Loucy (cell line): Measurements from ENCODE around the gene GSDME.

Source experiments
- H2AFZ ChIP-seq: fragments of 200-600 bp; sonication (generic); 2 replicates; pipeline ENCODE4 v1.6.0; 2016; ENCODE audit warnings: antibody characterized with exemption, mild to moderate bottlenecking, low read length, moderate library complexity
- H3F3A ChIP-seq: fragments of 200-600 bp; 2 replicates; pipeline ENCODE4 v1.6.0; 2016; ENCODE audit warnings: antibody characterized with exemption, low read depth, mild to moderate bottlenecking
- H3K27me3 ChIP-seq: fragments of 200-600 bp; sonication (generic); 2 replicates; pipeline ENCODE4 v1.6.1; 2014; ENCODE audit warnings: low read length, mild to moderate bottlenecking; ENCODE audit not compliant: insufficient read depth, poor library complexity, severe bottlenecking
- H3K36me3 ChIP-seq: fragments of 200-600 bp; sonication (generic); 2 replicates; pipeline ENCODE4 v1.6.1; 2016; ENCODE audit warnings: low read length; ENCODE audit not compliant: insufficient read depth
- H3K4me1 ChIP-seq: fragments of 200-600 bp; sonication (generic); 2 replicates; pipeline ENCODE4 v1.5.1; 2014; ENCODE audit warnings: low read length, mild to moderate bottlenecking; ENCODE audit not compliant: insufficient read depth, poor library complexity, severe bottlenecking
- H3K4me2 ChIP-seq: fragments of 200-600 bp; sonication (generic); 2 replicates; pipeline ENCODE4 v1.6.0; 2014; ENCODE audit warnings: antibody characterized with exemption, low read length, low read depth, mild to moderate bottlenecking; ENCODE audit not compliant: poor library complexity, severe bottlenecking
- H3K4me3 ChIP-seq: fragments of 200-600 bp; sonication (generic); 2 replicates; pipeline ENCODE4 v1.5.1; 2014; ENCODE audit warnings: low read length, mild to moderate bottlenecking, mixed read lengths; ENCODE audit not compliant: poor library complexity, severe bottlenecking
- H3K79me2 ChIP-seq: fragments of 200-600 bp; sonication (generic); 2 replicates; pipeline ENCODE4 v1.6.1; 2014; ENCODE audit warnings: low read length; ENCODE audit not compliant: insufficient read depth
- H3K9ac ChIP-seq: fragments of 200-600 bp; sonication (generic); 2 replicates; pipeline ENCODE4 v1.6.0; 2014; ENCODE audit warnings: mild to moderate bottlenecking, low read depth, low read length, moderate library complexity; ENCODE audit not compliant: poor library complexity, severe bottlenecking
- H3K9me2 ChIP-seq: fragments of 200-600 bp; sonication (generic); replicated peaks from 2 replicates; pipeline ENCODE4 v1.6.1; 2016; ENCODE audit warnings: low read depth, low read length, mixed read lengths
- H3K9me3 ChIP-seq: fragments of 200-600 bp; sonication (generic); 2 replicates; pipeline ENCODE4 v1.6.1; 2014; ENCODE audit warnings: mild to moderate bottlenecking, antibody characterized with exemption, low read length, low read depth; ENCODE audit not compliant: insufficient read depth
- H4K20me1 ChIP-seq: fragments of 200-600 bp; sonication (generic); 2 replicates; pipeline ENCODE4 v1.6.0; 2014; ENCODE audit warnings: antibody characterized with exemption, low read length, mild to moderate bottlenecking; ENCODE audit not compliant: insufficient read depth, poor library complexity, severe bottlenecking
- CTCF ChIP-seq: fragments of 200-600 bp; sonication (generic); conservative IDR thresholded peaks from 2 replicates; pipeline ENCODE4 v1.5.1; 2014; ENCODE audit warnings: mild to moderate bottlenecking, antibody characterized with exemption, low read length
- EZH2phosphoT487 ChIP-seq: fragments of 200-600 bp; IDR thresholded peaks from 2 replicates; pipeline ENCODE4 v1.6.1; 2018; ENCODE audit warnings: antibody characterized with exemption, mild to moderate bottlenecking, moderate library complexity, borderline replicate concordance

The GSDME gene

GRCh38 chr7:24724451-24725190 lies 32.6 kb downstream of the GSDME start:
- H3K79me2 ChIP-seq, result no peaks in the 10 kb centered on the region
- no peak overlapping the region for H3K9ac ChIP-seq
- H3F3A ChIP-seq, result no peaks in the 10 kb centered on the region
- no peaks in the 10 kb centered on the region for H4K20me1 ChIP-seq
- H3K9me3 ChIP-seq, result no peaks in the 10 kb centered on the region
- TF ChIP-seq CTCF (no peak), EZH2phosphoT487 (no peak)
- no peak overlapping the region for H3K4me2 ChIP-seq
- no peaks in the 10 kb centered on the region for H3K27me3 ChIP-seq
- H3K4me1 ChIP-seq, result peaks cover 28% of the 10 kb centered on the region
- H3K36me3 ChIP-seq, result no peaks in the 10 kb centered on the region
- H3K9me2 ChIP-seq, result no peaks in the 10 kb centered on the region
- H2AFZ ChIP-seq, result no peak overlapping the region
- H3K4me3 ChIP-seq, result no peak overlapping the region

- no peaks in the 10 kb centered on the region for H3K36me3 ChIP-seq
- no peak for TF ChIP-seq EZH2phosphoT487
- TF ChIP-seq CTCF, result no peak
- no peaks in the 10 kb centered on the region for H3K79me2 ChIP-seq
- no peaks in the 10 kb centered on the region for H3K27me3 ChIP-seq
- no peaks in the 10 kb centered on the region for H3F3A ChIP-seq
- no peaks in the 10 kb centered on the region for H3K9me2 ChIP-seq
- H3K9ac ChIP-seq, result no peak overlapping the region
- H2AFZ ChIP-seq, result no peak overlapping the region
- no peaks in the 10 kb centered on the region for H4K20me1 ChIP-seq
- no peak overlapping the region for H3K4me2 ChIP-seq
- no peaks in the 10 kb centered on the region for H3K9me3 ChIP-seq
- H3K4me1 ChIP-seq, result peaks cover 23% of the 10 kb centered on the region
- H3K4me3 ChIP-seq, result no peak overlapping the region
Measured at GRCh38 chr7:24723178-24723530, 34.1 kb downstream of the GSDME start.

GRCh38 chr7:24722386-24723177 lies 34.7 kb downstream of the GSDME start:
- no peaks in the 10 kb centered on the region for H3K9me3 ChIP-seq
- no peaks in the 10 kb centered on the region for H3K27me3 ChIP-seq
- H3K9ac ChIP-seq, result no peak overlapping the region
- no peak for TF ChIP-seq EZH2phosphoT487
- TF ChIP-seq CTCF, result peak; percentile 16; the same call in 1 of the 2 replicates
- no peaks in the 10 kb centered on the region for H4K20me1 ChIP-seq
- H3K4me1 ChIP-seq, result peaks cover 23% of the 10 kb centered on the region
- H3K4me2 ChIP-seq, result no peak overlapping the region
- no peaks in the 10 kb centered on the region for H3K36me3 ChIP-seq
- no peak overlapping the region for H3K4me3 ChIP-seq
- H3K79me2 ChIP-seq, result no peaks in the 10 kb centered on the region
- no peaks in the 10 kb centered on the region for H3K9me2 ChIP-seq
- no peak overlapping the region for H2AFZ ChIP-seq
- no peaks in the 10 kb centered on the region for H3F3A ChIP-seq
